Stimulated activated naive CD8-positive, alpha-beta T cell treated with anti-CD3 and anti-CD28 coated beads, Interleukin-15, amount 100 ng/mL, for 72 hours (primary cell): ENCODE measurements around the gene CPLANE2.
A peak's percentile ranks its signal among the peaks of the same experiment; 100 is the strongest.
"Not testable (repeated sequence)": the region's sequence is repeated elsewhere in the genome, so short reads cannot be mapped to it uniquely, and the experiment has no call there.

Source experiments
- ATAC-seq: fragments of 150-1000 bp; cut with Tn5 transposase; 2 replicates; pipeline ENCODE4 v1.10.0; 2021; ENCODE audit warnings: mild to moderate bottlenecking, moderate library complexity
- DNase-seq, 2 donors: peaks; one replicate each; pipeline ENCODE4 v3.0.0; 2021 to 2022
- H3K27ac Mint-ChIP-seq, 2 donors: one replicate each; pipeline ENCODE4 v1.8.0; 2022; ENCODE audit warnings: mild to moderate bottlenecking in 2 of 2, mixed read lengths in 2 of 2, moderate library complexity in 2 of 2
- H3K27me3 Mint-ChIP-seq: one replicate; pipeline ENCODE4 v1.8.0; 2022; ENCODE audit warnings: mixed read lengths
- H3K4me1 Mint-ChIP-seq: one replicate; pipeline ENCODE4 v1.8.0; 2022; ENCODE audit warnings: mild to moderate bottlenecking, mixed read lengths
- H3K4me3 Mint-ChIP-seq, 2 donors: one replicate each; pipeline ENCODE4 v1.8.0; 2022; ENCODE audit warnings: mild to moderate bottlenecking in 2 of 2, mixed read lengths in 2 of 2, moderate library complexity in 1 of 2
- H3K9me3 Mint-ChIP-seq, 2 donors: one replicate each; pipeline ENCODE4 v1.8.0; 2022; ENCODE audit warnings: mixed read lengths in 2 of 2

The CPLANE2 gene

DNA sequence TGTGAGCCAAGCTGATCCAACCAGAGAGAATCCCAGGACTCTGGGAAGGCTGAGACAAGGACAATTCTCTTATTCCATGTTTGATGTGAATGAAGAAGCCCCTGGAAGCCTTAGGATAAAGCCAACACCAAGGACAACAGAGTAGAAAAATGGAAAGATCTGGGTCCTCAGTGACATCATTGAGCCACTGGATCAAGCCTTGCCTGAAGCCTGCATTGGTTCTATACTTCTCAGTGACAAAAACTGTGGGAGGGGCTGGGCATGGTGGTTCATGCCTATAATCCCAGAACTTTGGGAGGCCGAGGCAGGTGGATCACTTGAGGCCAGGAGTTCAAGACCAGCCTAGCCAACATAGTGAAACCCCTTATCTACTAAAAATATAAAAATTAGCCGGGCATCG, 40.1 kb downstream of the CPLANE2 start:
- Mint-ChIP-seq H3K4me3 (no peak overlapping the region), H3K9me3 (no peaks in the 10 kb centered on the region), H3K4me1 (peaks cover 22% of the 10 kb centered on the region), H3K27me3 (no peaks in the 10 kb centered on the region), H3K27ac (peak overlapping the region in 1 of 2 donors; percentile 55)
- ATAC-seq (no peak), DNase-seq (no peak)

DNA sequence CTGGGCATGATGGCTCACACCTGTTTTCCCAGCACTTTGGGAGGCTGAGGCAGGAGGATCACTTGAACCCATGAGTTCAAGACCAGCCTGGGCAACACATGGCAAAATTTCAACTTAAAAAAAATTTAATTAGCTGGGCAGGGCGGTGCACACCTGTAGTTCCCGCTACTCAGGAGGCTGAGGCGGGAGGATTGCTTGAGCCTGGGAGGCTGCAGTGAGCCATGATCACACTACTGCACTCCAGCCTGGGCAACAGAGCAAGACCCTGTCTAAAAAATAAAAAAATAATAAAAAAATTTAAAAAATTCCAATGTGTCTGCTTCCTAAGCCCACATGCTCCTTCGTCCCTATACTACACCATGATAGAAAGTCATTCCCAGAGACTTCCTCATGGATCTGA, 40.8 kb downstream of the CPLANE2 start:
- Mint-ChIP-seq H3K4me1 (peaks cover 22% of the 10 kb centered on the region), H3K27ac (peak overlapping the region in 1 of 2 donors; percentile 15)
- not testable (repeated sequence) for H3K4me3 Mint-ChIP-seq, DNase-seq, ATAC-seq, H3K27me3 Mint-ChIP-seq, H3K9me3 Mint-ChIP-seq

DNA sequence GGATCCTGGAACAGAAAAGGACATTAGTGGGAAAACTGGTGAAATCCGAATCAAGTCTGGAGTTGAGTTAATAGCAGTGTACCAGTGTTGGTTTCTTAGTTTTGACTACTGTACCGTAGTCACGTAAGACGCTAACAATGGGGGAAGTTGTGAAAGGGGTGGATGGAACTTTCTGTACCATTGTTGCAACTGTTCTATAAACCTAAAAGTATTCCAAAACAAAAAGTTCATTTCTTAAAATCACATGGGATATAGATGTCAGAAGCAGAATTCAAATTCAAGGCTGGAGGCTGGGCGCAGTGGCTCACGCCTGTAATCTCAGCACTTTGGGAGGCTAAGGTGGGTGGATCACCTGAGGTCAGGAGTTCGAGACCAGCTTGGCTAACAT, 41.5 kb downstream of the CPLANE2 start:
- H3K4me1 Mint-ChIP-seq, result peaks cover 22% of the 10 kb centered on the region
- ATAC-seq, result no peak
- no peak for DNase-seq
- H3K27me3 Mint-ChIP-seq, result no peaks in the 10 kb centered on the region
- no peak overlapping the region for H3K4me3 Mint-ChIP-seq
- no peak overlapping the region for H3K27ac Mint-ChIP-seq
- no peaks in the 10 kb centered on the region for H3K9me3 Mint-ChIP-seq

DNA sequence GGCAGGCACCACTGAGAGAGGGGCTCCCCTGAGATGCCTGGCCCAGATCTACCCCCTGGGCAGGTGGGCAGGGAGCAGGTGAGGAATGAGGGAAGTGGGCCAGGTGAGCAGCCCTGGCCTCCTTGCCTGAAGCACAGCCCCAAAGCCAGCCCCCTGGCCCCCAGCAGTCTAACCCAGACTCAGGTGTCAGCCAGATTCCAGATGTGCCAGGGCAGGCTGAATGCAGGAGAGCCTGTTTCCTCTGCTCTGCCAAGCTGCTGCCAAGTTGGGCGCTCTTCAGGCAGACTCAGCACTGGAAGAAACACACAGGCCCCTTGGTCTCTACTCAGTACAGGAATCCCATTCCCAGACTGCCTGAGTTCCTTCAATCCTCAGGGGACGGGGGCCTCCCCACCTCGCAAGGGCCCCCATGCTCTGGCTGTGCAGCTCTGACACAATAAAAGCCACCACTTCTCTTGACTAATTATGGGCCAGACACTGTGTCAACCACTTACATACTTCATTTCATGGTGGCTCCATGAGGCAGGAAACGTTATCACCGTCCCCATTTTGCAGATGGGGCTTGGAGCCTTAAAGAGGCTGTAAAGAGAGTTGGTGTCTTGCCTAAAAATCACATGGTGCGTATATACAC, 45.0 kb downstream of the CPLANE2 start:
- H3K9me3 Mint-ChIP-seq, result no peaks in the 10 kb centered on the region
- H3K27ac Mint-ChIP-seq, result no peak overlapping the region
- ATAC-seq (no peak), DNase-seq (no peak)
- H3K4me3 Mint-ChIP-seq, result no peak overlapping the region
- H3K27me3 Mint-ChIP-seq, result peaks cover 16% of the 10 kb centered on the region
- no peaks in the 10 kb centered on the region for H3K4me1 Mint-ChIP-seq

DNA sequence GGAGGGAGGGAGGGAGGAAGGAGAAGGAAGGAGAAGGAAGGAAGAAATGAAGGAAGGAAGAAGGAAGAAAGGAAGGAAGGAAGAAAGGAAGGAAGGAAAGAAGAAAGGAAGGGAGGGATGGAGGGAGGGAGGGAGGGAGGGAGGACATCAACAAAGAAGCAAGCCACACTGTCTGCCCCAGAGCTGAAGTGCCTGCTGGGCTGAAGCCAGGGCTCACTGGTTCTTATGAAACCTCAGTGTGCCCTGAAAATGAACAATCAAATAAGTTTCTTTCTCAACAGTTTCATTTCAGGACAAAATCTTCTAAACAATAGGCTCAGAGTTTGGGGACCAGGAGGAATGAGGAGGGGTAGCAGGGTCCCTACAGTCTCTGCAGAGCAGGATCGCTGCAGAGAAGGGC, 45.7 kb downstream of the CPLANE2 start:
- Mint-ChIP-seq H3K4me1 (no peaks in the 10 kb centered on the region), H3K27ac (peak overlapping the region in 1 of 2 donors; percentile 66), H3K27me3 (peaks cover 16% of the 10 kb centered on the region), H3K4me3 (no peak overlapping the region), H3K9me3 (no peaks in the 10 kb centered on the region)
- ATAC-seq, result no peak
- no peak for DNase-seq

DNA sequence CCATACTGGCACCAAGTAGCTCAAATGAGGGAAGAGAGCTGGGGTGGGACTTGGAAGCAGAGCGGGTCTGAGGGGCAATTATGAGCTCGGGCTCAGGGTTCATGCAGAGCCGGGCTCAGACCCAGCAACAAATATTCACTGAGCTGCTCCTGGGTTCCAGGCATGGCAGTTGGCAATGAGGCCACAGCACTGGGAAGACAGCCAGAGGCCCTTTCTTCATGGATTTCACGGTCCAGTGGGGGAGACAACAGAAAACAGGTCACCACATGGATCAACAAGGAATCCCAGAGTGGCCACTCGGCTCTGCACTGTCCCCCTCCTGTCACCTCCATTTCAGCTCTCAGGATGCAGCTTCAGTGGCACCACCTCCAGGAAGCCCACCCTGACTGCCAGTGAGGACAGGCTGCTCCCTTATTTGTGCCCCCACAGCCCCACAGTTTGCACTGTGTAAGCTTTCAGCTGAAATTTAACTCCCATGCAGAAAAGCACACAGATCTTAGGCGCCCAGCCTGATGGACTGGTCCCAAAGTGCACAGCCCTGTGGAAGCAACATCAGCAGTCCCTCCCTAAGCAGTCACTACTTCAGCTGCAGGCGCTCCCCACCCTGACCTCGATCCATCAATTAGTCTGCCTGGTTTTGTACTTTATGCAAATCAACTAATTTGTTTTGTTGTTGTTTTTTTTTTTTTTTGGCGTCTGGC, 46.9 kb downstream of the CPLANE2 start:
- no peaks in the 10 kb centered on the region for H3K9me3 Mint-ChIP-seq
- no peak overlapping the region for H3K27ac Mint-ChIP-seq
- no peak for DNase-seq
- H3K4me1 Mint-ChIP-seq, result no peaks in the 10 kb centered on the region
- no peak for ATAC-seq
- peaks cover 16% of the 10 kb centered on the region for H3K27me3 Mint-ChIP-seq
- H3K4me3 Mint-ChIP-seq, result no peak overlapping the region

DNA sequence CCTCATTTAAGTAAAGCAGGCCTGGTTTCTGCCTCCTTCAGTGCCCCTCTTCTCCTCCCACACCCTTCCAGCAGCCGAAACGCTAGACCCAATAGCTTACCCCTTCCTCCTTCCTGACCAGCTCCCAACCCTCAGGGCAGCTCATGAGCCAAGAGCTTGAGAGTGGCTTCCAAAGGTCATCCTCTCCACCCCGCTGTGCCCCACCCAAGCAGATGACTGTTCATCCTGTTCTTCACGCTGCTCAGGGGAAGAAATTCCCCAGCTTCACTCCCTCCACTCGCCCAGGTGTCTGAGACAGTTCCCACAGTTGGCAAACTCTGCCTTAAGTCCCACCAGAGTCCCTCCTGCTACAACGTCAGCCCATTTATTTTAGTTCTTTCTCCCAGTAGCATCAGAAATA, 48.0 kb downstream of the CPLANE2 start:
- ATAC-seq (no peak), DNase-seq (no peak)
- Mint-ChIP-seq H3K27ac (peak overlapping the region in 1 of 2 donors; percentile 37), H3K4me1 (no peaks in the 10 kb centered on the region), H3K27me3 (peaks cover 16% of the 10 kb centered on the region), H3K9me3 (no peaks in the 10 kb centered on the region), H3K4me3 (no peak overlapping the region)

DNA sequence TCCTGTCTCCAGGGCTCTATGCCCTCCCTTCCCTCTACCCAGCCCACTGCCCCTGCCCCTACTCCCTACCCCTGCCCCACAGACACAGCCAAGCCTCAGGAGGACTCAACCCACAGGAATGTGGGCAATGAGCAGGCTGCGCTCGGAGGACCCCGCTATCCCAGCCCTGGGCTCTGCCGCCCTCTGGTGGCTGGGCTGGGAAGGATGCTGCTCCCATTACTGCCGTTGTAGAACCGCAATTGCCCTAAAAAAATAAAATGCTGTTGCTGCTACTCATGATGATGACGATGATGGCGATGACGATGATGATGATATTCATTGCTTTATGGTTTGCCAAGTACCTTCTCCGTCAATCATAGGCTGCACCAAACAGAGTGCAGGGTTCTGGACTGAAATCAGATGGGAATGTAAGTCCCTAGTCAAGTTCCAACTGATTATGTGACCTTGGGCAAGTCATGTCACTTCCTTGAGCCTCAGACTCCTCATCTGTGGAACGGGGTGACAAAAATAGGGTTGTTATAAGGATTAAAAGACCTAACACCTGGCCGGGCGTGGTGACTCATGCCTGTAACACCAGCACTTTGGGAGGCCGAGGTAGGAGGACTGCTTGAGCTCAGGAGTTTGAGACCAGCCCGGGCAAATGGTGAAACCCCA, 49.1 kb downstream of the CPLANE2 start:
- Mint-ChIP-seq H3K9me3 (no peaks in the 10 kb centered on the region), H3K4me1 (no peaks in the 10 kb centered on the region), H3K27me3 (peaks cover 16% of the 10 kb centered on the region), H3K4me3 (no peak overlapping the region), H3K27ac (no peak overlapping the region)
- ATAC-seq, result peak; percentile 83
- peak; percentile 71 to 78 for DNase-seq

DNA sequence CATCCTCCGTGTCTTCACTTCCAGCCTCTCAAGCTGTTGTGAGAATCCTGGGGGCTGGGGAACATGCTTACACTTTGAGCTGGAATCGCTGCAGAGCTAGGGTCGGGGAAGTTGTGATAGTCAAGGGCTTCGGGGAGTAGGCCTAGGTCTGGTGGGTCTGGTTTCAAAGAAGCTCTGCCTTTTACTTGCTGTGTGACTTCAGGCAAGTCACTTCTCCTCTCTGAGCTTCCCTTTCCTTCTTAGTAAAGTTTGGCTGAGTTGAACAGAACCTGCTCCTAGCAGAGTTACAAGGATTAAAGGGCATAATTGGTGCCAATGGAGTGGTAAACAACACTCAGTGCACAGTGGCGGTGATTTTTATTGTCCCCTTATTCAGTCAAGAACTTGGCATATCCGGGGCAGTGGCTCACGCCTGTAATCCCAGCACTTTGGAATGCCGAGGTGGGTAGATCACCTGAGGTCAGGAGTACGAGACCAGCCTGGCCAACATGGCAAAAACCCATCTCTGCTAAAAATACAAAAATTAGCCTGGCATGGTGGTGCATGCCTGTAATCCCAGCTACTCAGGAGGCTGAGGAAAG, 50.2 kb downstream of the CPLANE2 start:
- no peaks in the 10 kb centered on the region for H3K9me3 Mint-ChIP-seq
- DNase-seq, result no peak
- ATAC-seq, result no peak
- H3K4me3 Mint-ChIP-seq, result no peak overlapping the region
- H3K4me1 Mint-ChIP-seq, result no peaks in the 10 kb centered on the region
- peaks cover 16% of the 10 kb centered on the region for H3K27me3 Mint-ChIP-seq
- no peak overlapping the region for H3K27ac Mint-ChIP-seq

DNA sequence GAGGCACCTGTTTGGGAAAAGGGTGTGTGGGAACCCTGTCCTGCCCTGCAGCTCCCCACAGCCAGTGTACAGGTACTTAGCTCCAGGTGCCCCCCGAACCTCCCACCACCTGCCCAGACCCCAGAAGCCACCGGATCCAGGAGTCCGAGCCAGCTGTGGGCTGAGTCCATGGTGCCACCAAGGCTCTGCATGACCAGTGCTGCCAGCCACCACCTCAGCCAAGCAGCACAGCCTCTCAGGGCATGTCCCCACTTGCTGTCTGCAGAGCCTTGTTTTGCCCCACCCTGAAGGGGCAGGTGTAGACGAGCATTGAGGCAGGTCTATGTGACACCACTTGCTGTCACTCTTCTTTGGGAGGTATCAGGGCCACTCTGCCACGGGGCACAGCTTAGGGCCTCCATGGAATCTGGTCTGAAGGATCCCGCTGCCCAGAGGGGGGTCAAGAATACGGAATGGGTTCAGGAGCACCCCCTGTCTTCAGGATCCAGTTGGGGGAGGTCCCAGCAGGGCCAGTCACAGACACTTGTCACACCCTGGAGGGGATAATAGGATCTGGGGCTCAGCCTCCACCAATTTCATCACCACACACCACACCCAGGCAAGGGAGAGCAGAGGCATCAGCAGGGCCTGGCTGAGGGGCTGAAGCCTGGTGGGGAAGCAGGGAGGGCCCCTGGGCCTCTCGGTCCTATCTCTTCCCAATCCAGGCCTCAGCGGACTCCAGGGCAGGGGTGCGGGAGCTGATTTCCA, 52.3 kb downstream of the CPLANE2 start:
- no peak for ATAC-seq
- Mint-ChIP-seq H3K27me3 (peaks cover 16% of the 10 kb centered on the region), H3K4me1 (no peaks in the 10 kb centered on the region), H3K4me3 (no peak overlapping the region), H3K9me3 (no peaks in the 10 kb centered on the region), H3K27ac (no peak overlapping the region)
- DNase-seq, result no peak

DNA sequence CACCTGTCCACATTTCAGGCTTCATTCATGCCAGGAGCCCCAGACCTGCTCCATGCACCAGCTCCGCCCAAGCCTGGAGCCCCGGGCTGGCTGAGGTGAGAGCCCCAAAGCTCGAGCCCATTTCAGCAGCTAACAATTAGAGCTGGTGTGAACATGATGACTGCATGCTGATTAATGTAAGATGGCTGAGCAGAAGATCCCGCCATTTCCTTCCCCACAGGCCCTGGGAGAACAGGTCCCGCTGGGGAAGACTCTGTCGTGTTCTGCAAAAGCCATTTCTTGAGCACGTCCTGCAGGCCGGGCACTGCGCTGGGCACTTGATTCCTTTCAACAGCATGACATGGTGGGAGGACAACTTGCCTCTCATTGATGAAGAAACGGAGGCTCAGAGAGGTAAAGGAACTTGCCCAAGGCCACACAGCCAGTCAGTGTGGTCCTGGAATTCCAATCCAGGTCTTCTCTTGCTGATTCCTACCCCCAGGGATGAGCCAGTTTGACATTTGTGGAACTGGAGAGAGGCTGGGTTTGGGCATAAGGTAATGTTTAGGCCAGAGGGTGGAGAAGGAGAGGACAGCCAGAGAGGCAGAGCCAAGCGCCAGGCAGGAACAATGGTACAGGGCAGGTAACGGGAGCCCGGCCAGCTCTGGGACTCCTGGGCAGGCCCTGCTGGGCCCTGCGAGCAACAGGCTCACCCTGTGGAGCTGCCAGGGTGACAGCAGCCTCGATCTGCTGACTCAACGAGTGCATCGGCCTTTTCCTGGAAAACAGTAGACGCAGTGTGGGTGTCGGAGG, 53.0 kb downstream of the CPLANE2 start:
- DNase-seq (no peak), ATAC-seq (no peak)
- Mint-ChIP-seq H3K4me3 (no peak overlapping the region), H3K27ac (peak overlapping the region in 1 of 2 donors; percentile 4), H3K9me3 (no peaks in the 10 kb centered on the region), H3K4me1 (no peaks in the 10 kb centered on the region), H3K27me3 (peaks cover 10% of the 10 kb centered on the region)

DNA sequence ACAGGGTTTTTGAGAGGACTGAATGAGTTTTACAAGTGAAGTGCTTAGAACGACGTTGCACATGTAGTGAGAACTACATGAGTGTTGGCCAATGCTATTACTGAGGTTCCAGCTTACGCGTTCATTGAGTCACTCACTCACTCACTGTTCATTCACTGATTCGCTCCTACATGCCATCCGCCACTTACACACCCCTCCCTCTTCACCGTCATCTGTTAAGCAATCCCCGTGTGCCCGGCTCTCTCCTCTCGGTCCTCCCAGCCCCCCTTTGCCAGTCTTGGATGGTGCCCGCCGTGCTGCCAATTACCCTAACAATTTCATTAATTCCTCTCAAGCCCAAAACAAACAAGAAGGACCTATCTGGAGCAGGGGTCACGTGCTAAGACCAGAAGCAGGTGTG, 53.8 kb downstream of the CPLANE2 start:
- no peak overlapping the region for H3K27ac Mint-ChIP-seq
- no peaks in the 10 kb centered on the region for H3K9me3 Mint-ChIP-seq
- H3K27me3 Mint-ChIP-seq, result peaks cover 10% of the 10 kb centered on the region
- H3K4me1 Mint-ChIP-seq, result no peaks in the 10 kb centered on the region
- no peak overlapping the region for H3K4me3 Mint-ChIP-seq
- no peak for ATAC-seq
- DNase-seq, result no peak

DNA sequence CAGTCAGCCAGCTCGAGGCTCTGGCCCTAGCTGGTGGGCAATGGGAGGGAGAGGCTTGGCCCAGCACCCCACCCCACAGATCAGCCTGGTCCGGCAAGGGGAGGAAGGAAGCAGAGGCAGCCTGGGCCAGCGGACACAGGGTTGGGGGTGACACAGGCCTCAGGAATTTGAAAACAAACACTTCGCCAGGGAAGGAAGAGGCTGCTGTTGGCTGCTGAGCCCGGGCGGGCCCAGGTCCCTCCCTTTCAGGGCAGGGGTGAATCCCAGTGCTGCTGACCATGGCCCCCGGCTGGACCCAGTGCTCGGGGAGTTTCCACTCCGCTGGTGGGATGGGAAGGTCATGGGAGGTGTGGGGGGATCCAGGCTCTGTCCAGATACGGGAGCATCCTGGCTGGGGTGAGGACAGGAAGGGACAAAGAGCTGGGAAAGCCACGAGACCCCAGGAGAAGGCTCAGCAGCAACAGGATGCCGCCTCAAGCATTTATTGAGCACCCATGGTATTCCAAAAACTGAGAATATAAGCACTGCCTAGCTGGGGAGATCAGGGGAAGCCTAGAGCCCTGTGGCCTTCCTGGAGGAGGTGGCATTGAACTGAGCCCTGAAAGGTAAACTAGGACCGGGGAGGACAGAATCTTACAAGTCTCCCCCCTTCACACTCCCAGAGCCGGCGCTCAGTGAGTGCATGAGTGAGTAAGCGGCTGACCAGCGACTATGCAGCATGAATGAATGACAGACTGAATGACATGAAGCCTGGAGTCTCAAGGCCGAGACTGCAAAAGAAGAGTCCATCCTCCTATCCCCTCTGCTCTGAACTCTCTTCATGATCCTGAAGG, 54.9 kb downstream of the CPLANE2 start:
- no peak for ATAC-seq
- peaks cover 9% of the 10 kb centered on the region for H3K27me3 Mint-ChIP-seq
- no peak overlapping the region for H3K4me3 Mint-ChIP-seq
- H3K4me1 Mint-ChIP-seq, result no peaks in the 10 kb centered on the region
- no peaks in the 10 kb centered on the region for H3K9me3 Mint-ChIP-seq
- DNase-seq, result no peak
- peak overlapping the region; percentile 60 to 61 for H3K27ac Mint-ChIP-seq
